Measurements from ENCODE around the gene YARS1.

YARS1 gene

GRCh38 chr1:32765570-32766327, 51.4 kb downstream of the YARS1 start:
- DNase-seq (ENCODE audit: low read depth in 3 of 3) = no peak

GRCh38 chr1:32764826-32765569, 52.2 kb downstream of the YARS1 start:
- no peak for DNase-seq (ENCODE audit: low read depth in 3 of 3)

GRCh38 chr1:32763221-32763620, 53.9 kb downstream of the YARS1 start:
- no peak for DNase-seq (ENCODE audit: low read depth in 3 of 3)

- no peak for DNase-seq (ENCODE audit: low read depth in 3 of 3)
Measured at GRCh38 chr1:32761936-32762335, 55.2 kb downstream of the YARS1 start.

- DNase-seq (ENCODE audit: low read depth in 3 of 3) = peak in 1 of 3 experiments; percentile 47
Measured at GRCh38 chr1:32761253-32761877, 55.8 kb downstream of the YARS1 start.

- DNase-seq (ENCODE audit: low read depth in 3 of 3) = no peak
Measured at GRCh38 chr1:32759997-32760623, 57.0 kb downstream of the YARS1 start.

- no peak for DNase-seq (ENCODE audit: low read depth in 3 of 3)
Measured at GRCh38 chr1:32759521-32759981, 57.6 kb downstream of the YARS1 start.

GRCh38 chr1:32758795-32759430, 58.2 kb downstream of the YARS1 start:
- DNase-seq (ENCODE audit: low read depth in 3 of 3) = no peak

GRCh38 chr1:32758177-32758794, 58.9 kb downstream of the YARS1 start:
- no peak for DNase-seq (ENCODE audit: low read depth in 3 of 3)

GRCh38 chr1:32757213-32757895, 59.8 kb downstream of the YARS1 start:
- no peak for DNase-seq (ENCODE audit: low read depth in 3 of 3)

- DNase-seq (ENCODE audit: low read depth in 3 of 3) = no peak
Measured at GRCh38 chr1:32755810-32756159, 61.4 kb downstream of the YARS1 start.

GRCh38 chr1:32755098-32755809, 61.9 kb downstream of the YARS1 start:
- DNase-seq (ENCODE audit: low read depth in 3 of 3) = no peak

GRCh38 chr1:32754317-32755097, 62.7 kb downstream of the YARS1 start:
- peak in 1 of 3 experiments; percentile 43 for DNase-seq (ENCODE audit: low read depth in 3 of 3)

GRCh38 chr1:32753532-32754316, 63.4 kb downstream of the YARS1 start:
- DNase-seq (ENCODE audit: low read depth in 3 of 3) = peak; percentile 26 to 60 (median 41)

- DNase-seq (ENCODE audit: low read depth in 3 of 3) = no peak
Measured at GRCh38 chr1:32749771-32750170, 67.4 kb downstream of the YARS1 start.

GRCh38 chr1:32749332-32749731, 67.8 kb downstream of the YARS1 start:
- no peak for DNase-seq (ENCODE audit: low read depth in 3 of 3)

GRCh38 chr1:32748926-32749325, 68.2 kb downstream of the YARS1 start:
- no peak for DNase-seq (ENCODE audit: low read depth in 3 of 3)

GRCh38 chr1:32748348-32748747, 68.8 kb downstream of the YARS1 start:
- no peak for DNase-seq (ENCODE audit: low read depth in 3 of 3)
